Stimulated activated CD4-positive, alpha-beta T cell treated with anti-CD3 and anti-CD28 coated beads, Interleukin-1b, Interleukin-23, amount 100 ng/mL, for 48 hours (primary cell): ENCODE data around the gene PTAFR.
"Not testable (repeated sequence)": the region's sequence is repeated elsewhere in the genome, so short reads cannot be mapped to it uniquely, and the experiment has no call there.

Source experiments
- DNase-seq: peaks from one replicate; pipeline ENCODE4 v3.0.0-alpha.2; 2020

The PTAFR gene

DNA sequence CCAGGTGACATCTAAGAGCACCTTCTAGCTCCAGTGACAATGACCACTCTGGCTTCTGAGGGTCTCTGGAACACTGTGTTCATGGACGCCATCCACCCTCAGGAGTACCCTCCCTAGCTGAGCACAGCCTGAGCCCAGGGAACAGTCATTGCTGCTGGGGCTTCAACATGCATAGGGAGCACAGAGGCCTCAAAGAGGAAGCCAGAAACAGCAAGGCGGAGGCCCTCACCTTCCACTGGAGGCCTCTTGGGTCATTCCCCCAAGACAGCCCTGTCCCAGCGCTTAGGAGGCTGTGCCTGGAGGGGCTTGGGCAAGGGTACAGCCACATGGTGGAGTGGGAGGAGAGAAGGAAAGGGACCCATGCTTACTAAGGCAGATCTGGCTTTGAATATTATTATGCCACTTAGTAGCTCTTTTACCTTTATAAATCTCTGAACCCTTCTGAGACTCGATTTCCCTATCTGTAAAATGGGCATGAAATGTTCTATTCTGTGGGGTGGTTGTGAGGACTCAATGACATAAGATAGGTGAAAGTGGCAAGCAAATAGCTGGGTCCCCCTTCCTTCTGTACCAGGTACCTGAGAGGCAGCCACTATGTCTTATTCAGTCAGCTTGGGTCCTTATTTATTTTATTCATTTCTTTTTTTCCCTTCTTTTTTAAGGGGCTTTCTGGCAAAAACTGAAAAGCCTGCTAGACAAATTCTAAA, 32.8 kb downstream of the PTAFR start:
- no peak for DNase-seq

DNA sequence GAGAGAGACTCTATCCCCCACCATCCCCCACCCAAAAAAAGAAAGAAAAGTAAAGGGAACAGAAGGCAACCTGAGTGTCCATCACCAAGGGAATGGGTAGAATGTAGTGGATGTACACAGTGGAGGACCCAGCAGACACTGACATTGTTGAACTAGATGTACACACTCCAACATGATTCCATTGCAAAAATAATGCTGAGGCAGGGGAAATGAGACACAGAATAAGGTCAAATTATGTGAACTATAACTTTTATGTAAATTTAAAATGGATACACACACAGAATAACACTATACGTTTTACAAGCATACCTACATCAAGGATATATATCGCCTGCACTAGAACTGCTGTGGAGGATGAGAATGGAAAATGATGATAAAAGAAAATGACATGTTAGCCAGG, 34.8 kb downstream of the PTAFR start:
- DNase-seq, result no peak

DNA sequence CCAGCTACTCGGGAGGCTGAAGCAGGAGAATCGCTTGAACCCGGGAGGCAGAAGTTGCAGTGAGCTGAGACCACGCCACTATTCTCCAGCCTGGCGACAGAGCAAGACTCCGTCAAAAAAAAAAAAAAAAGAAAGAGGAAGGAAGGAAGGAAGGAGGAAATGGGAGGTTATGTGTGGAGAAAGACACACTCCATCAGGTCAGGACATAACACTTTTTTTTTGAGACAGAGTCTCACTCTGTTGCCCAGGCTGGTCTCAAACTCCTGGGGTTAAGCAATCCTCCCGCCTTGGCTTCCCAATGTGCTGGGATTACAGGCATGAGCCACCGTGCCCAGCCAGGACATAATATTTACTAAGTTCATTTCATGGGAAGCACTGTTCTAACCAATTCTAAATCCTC, 36.6 kb downstream of the PTAFR start:
- not testable (repeated sequence) for DNase-seq

- no peak for DNase-seq
These were observed 37.3 kb downstream of the PTAFR start for GRCh38 chr1:28139025-28139712.

DNA sequence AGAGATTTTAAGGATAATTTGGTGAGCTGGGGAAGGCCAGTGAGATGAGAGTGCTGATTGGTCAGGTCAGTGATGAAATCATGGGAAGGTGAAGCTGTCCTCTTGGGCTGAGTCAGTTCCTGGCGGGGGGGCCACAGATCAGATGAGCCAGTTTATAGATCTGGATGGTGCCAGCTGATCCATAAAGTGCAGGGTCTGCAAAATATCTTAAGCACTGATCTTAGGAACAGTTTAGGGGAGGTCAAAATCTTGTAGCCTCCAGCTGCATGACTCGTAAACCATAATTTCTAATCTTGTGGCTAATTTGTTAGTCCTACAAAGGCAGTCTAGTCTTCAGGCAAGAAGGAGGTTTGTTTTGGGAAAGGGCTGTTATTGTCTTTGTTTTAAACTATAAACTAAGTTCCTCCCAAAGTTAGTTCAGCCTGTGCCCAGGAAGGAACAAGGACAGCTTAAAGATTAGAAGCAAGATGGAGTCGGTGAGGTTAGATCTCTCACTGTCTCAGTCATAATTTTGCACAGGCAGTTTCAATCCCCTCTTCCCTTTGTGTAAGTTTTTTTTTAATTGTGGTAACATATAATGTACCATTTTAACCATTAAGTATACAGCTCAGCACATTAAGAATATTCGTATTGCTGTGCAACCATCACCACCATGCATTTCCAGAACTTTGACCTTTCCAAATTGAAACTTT, 39.4 kb downstream of the PTAFR start:
- DNase-seq, result no peak

DNA sequence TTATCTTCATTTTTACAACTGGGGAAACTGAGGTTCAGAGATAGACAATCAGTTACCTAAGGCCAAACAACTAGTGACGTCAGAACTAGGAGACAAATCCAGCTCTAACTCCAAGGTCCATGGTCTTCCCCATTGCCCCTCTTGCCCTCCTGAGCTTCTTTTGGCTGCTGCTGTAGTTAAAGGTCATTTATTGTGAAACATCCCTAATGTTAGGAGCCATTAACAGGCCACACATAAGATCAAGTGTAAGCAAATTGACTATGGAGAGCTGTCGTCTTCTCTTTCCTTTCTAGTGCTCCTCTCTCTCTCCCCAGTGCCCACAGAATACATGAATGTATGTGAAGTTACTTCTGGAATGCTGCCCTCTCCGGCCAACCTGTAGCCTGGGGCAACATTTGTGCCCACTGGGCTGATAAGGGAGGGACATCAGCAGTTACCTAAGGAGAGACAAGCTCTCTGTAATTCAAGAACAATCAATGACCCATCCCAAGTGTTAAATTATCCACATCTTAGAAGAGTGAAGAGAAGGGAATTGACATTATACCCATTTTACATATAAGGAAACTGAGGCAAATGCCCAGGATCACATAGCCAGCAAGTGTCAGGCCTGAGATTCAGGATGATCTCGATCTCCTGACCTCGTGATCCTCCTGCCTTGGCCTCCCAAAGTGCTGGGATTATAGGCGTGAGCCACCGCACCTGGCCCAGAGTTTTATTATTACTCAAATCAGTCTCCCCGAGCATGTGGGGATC, 40.1 kb downstream of the PTAFR start:
- DNase-seq, result no peak

DNA sequence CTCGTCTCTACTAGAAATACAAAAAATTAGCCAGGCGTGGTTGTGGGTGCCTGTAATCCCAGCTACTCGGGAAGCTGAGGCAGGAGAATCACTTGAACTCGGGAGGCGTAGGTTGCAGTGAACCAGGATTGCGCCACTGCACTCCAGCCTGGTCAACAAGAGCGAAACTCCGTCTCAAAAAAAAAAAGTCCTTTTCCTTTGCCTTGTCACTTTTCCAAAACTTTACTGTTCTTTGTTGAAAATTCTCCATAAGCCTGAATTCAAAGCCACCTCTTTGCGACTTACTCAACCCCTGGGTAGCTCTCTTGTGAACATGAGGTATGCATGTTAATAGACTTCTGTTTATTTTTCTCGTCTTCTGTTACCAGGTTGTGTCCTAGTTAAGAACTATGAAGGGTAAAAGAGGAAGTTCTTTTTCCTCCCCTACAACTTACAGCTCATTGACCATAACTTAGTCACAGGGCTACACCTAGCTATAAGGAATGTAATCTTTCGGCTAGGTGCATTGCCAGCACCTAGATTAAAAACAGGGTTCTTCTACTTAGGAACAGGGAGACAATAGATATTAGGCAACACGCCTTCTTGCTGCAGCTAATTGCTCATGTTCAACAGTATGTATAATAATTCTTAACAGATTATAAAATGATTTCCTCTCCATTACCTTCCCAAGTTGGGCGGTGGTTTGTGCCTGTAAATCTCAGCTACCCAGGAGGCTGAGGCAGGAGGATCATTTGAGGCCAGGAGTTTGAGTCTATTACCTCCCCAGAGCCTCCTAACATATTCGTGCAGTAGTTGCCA, 40.9 kb downstream of the PTAFR start:
- DNase-seq, result no peak

DNA sequence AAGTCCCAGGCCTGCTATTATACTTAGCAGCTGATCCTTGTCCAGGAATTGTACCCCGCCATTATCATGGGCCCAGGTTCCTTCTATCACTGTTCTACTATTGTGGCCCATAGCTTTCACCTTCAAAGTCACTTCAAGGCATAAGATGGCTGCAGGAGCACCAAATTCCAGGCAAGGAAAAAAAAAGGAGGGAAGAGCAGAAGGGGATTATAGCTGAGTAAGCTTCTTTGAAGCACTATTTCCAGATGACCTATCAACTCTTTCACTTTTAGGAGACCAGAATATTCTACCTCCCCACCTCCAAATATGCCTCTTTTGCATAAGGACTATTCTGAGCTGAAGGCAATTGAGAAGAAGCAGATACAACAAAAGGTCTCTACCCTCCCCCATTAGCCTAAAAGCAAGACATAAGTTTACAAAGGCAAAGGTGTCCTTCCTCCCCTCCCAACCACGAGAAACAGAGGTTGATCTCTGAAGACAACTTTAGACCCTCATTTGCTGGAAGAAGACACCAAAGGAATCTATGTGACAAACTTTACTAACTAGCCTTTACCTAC, 41.8 kb downstream of the PTAFR start:
- no peak for DNase-seq

GRCh38 chr1:28132171-28133167, 44.0 kb downstream of the PTAFR start:
- no peak for DNase-seq

DNA sequence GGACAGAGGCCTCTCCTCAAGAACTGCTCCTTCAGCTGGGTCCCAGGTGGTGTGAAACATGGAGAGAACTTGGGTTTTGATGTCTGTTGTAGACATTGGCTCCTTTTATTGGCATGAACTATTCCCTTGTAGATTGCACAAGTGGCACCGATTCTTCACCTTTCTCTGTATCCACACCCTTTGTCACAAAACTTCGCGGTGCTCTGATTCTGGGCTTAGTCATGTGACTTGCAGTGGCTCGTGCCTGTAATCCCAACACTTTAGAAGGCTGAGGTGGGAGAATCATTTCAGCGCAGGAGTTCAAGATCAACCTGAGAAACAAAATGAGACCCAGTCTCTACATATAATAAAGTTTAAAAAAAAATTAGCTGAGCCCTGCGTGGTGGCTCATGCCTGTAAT, 45.6 kb downstream of the PTAFR start:
- DNase-seq, result no peak

- no peak for DNase-seq
These were observed 47.3 kb downstream of the PTAFR start for GRCh38 chr1:28129150-28129549.

GRCh38 chr1:28127617-28128257, 48.8 kb downstream of the PTAFR start:
- no peak for DNase-seq

DNA sequence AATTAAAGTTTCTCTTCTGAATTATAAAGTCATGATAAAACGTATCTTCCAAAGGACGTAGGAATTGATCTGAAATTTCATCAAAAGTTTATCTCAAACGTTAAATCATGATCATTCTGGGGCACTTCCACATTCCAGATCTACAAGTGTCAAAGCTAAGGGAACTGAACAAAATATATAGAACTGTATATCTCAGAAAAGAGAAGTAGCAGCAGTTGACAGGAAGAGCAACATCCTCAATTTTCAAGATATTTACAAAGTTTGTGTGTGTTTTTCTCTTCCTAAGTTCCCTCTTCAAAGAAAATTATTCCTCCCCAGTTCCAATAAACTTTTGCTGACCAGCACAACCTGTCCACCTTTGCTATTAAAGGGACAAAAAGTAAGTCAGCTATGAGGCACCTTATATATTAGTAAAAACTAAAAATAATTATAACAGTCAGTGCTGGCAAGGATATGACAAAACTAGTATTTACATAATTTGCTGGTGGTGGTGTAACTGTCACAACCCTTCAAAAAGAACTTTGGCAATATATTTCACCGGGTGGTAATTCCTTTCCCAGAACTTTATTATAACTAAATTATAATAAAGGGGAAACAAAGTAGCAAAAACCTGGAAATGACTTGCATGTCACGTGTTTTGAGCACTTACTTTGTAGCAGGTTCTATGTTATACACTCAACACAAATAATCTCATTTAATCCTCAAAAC, 49.6 kb downstream of the PTAFR start:
- no peak for DNase-seq

DNA sequence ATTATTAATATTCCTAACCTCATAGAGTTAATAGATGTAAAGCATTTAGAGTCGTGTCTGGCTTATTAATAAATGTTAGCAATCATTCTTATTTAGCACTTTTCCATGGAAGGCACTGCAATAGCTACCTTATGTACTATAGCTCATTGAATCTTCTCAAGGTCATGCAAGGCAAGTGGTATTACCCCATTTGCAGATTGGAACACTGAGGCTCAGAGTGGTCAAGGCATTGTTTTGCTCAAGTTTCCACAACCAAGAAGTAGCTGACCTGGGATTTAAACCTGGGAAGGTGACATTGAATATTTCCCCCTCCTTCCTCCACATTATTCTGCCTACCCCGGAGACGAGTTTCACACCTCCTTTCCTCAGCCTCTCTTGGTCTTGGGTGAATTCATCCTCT, 50.3 kb downstream of the PTAFR start:
- DNase-seq, result no peak

DNA sequence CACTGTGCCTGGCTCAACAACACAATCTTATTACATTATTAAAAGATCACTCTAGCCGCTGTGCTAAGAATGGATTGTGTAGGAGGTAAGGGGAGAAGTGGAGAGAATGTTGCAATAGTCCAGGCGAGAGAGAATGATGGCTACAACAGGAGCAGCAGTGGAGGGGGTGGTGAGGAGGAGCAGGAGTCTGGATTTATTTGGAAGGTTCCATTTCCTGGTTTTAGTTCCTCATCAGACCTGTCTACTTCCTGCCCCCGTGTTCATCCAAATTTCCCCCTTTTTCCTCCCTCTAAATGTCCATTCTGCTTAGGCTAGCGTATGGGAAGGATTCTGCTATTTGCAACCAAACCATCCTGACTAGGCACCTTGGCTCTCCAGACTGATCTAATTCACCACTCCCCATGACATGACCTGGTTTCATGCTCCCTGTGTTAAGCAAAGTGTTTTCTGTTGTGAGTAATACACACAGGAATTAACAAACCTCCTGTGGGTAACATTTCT, 53.0 kb downstream of the PTAFR start:
- no peak for DNase-seq

GRCh38 chr1:28122183-28122582, 54.3 kb downstream of the PTAFR start:
- no peak for DNase-seq

GRCh38 chr1:28119556-28119955, 56.9 kb downstream of the PTAFR start:
- DNase-seq, result no peak

DNA sequence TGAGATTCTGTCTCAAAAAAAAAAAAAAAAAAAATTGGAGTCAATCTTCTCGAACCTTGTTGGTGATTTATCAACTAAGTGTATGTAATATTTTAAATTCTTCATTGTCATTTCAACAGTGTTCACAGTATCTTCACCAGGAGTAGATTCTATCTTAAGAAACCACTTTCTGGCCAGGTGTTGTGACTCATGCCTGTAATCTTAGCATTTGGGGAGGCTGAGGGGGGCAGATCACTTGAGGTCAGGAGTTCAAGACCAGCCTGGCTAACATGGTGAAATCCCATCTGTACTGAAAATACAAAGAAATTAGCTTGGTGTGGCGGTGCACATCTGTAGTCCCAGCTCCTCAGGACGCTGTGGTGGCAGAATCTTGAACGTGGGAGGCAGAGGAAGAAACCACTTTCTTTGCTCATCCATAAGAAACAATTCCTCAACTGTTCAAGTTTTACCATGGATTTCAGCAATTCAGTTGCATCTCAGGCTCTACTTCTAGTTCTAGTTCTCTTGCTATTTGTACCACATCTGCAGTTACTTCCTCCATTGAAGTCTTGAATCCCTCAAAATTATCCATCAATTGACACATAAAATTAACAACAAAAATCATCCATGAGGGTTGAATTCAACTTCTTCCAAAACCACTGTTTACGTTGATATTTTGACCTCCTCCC, 57.7 kb downstream of the PTAFR start:
- no peak for DNase-seq

- peak; percentile 45 for DNase-seq
These were observed 61.2 kb downstream of the PTAFR start for GRCh38 chr1:28115267-28115666.
